ENCODE results near the gene GSTO2.
A peak's percentile ranks its signal among the peaks of the same experiment; 100 is the strongest.

The GSTO2 gene

DNA sequence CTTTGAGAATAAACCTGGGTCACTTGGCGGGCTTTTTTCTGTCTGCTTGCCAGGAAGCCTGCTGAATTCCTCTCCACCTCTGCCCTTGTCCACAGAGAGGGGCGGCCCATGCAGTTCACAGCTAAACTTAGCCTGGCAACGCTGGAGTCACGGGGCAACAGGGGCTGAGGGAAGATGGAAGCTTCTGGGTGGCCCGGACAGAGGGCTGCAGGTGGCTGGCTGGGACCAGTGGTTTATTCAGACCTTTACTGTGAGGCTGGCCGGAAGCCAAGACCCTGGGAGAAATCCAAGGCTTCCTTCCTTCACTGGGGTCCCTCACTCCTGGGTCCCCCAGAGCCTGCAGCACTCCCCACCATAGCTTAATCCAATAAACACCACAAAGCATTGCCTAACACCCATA lies 52.2 kb downstream of the GSTO2 start:
- H3K9me2 ChIP-seq (replicated peaks; ENCODE audit: low read depth, low read length): no peaks in the 10 kb centered on the region
- no peaks in the 10 kb centered on the region for H3K9me3 ChIP-seq (ENCODE audit: insufficient read depth, low read depth, low read length)
- peaks cover 13% of the 10 kb centered on the region; the same call in 1 of the 2 replicates for H3K36me3 ChIP-seq (ENCODE audit: insufficient read depth, low read length)
- no peak overlapping the region for H3K4me3 ChIP-seq (ENCODE audit: low read length, poor library complexity, severe bottlenecking)
- H4K20me1 ChIP-seq (ENCODE audit: insufficient read depth, low read length, poor library complexity, severe bottlenecking): peaks cover 94% of the 10 kb centered on the region
- peaks cover 55% of the 10 kb centered on the region for H3K4me1 ChIP-seq (ENCODE audit: insufficient read depth, low read length, poor library complexity, severe bottlenecking)
- no peaks in the 10 kb centered on the region for H3K27me3 ChIP-seq (ENCODE audit: insufficient read depth, low read length, poor library complexity, severe bottlenecking)
- peak overlapping the region; percentile 85 for H3K4me2 ChIP-seq (ENCODE audit: low read depth, low read length, poor library complexity, severe bottlenecking)
- H2AFZ ChIP-seq (ENCODE audit: low read length): no peak overlapping the region
- no peaks in the 10 kb centered on the region for H3F3A ChIP-seq (ENCODE audit: low read depth)
- H3K9ac ChIP-seq (ENCODE audit: low read depth, low read length, poor library complexity, severe bottlenecking): peak overlapping the region; percentile 23
- H3K79me2 ChIP-seq (ENCODE audit: insufficient read depth, low read length): peaks cover 100% of the 10 kb centered on the region
- no peak for TF ChIP-seq EZH2phosphoT487 (IDR thresholded peaks at IDR 0.05; ENCODE audit: borderline replicate concordance)
- TF ChIP-seq, protein P1, sequence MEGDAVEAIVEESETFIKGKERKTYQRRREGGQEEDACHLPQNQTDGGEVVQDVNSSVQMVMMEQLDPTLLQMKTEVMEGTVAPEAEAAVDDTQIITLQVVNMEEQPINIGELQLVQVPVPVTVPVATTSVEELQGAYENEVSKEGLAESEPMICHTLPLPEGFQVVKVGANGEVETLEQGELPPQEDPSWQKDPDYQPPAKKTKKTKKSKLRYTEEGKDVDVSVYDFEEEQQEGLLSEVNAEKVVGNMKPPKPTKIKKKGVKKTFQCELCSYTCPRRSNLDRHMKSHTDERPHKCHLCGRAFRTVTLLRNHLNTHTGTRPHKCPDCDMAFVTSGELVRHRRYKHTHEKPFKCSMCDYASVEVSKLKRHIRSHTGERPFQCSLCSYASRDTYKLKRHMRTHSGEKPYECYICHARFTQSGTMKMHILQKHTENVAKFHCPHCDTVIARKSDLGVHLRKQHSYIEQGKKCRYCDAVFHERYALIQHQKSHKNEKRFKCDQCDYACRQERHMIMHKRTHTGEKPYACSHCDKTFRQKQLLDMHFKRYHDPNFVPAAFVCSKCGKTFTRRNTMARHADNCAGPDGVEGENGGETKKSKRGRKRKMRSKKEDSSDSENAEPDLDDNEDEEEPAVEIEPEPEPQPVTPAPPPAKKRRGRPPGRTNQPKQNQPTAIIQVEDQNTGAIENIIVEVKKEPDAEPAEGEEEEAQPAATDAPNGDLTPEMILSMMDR (conservative IDR thresholded peaks at IDR 0.05; ENCODE audit: low read length): no peak

DNA sequence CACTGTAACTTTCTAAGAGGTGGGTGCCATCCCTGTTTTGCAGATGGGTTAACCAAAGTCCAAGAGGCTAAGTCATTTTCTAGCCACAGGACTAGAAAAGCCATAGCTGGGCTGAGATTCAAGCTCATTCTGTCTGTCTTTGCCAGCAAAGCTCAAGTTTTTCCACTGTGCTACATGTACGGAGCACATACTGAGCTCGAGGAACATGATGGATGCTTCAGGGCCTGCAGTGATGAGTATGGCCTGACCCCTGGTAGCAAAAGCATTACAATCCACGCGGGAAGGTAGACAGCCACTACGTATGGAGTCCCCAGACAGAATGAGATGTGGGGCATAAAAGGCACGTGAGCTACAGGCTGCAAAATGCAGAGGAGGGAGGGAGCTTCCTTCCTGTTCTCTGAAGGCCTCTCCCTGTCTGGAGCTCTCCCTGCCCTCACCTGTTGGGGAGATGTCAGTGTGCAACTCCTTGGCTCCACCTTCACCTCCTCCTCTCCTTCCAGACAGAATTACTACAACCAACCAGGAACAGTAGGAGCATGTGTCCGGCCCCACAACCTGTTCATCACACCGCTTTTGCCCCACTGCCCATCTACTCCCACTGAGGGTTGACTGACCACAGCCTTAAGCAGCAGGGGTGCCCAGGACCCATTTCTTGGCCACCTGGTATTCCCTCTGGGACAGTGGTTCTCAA lies 52.9 kb downstream of the GSTO2 start:
- H3K79me2 ChIP-seq (ENCODE audit: insufficient read depth, low read length): peaks cover 100% of the 10 kb centered on the region
- no peaks in the 10 kb centered on the region for H3F3A ChIP-seq (ENCODE audit: low read depth)
- H3K27me3 ChIP-seq (ENCODE audit: insufficient read depth, low read length, poor library complexity, severe bottlenecking): no peaks in the 10 kb centered on the region
- no peak overlapping the region for H2AFZ ChIP-seq (ENCODE audit: low read length)
- no peaks in the 10 kb centered on the region for H3K9me2 ChIP-seq (replicated peaks; ENCODE audit: low read depth, low read length)
- peak overlapping the region; percentile 42 for H3K4me3 ChIP-seq (ENCODE audit: low read length, poor library complexity, severe bottlenecking)
- peaks cover 94% of the 10 kb centered on the region for H4K20me1 ChIP-seq (ENCODE audit: insufficient read depth, low read length, poor library complexity, severe bottlenecking)
- no peak for TF ChIP-seq EZH2phosphoT487 (IDR thresholded peaks at IDR 0.05; ENCODE audit: borderline replicate concordance)
- TF ChIP-seq, protein P1 (conservative IDR thresholded peaks at IDR 0.05; ENCODE audit: low read length): no peak
- peaks cover 9% of the 10 kb centered on the region; the same call in 1 of the 2 replicates for H3K36me3 ChIP-seq (ENCODE audit: insufficient read depth, low read length)
- H3K9ac ChIP-seq (ENCODE audit: low read depth, low read length, poor library complexity, severe bottlenecking): peak overlapping the region; percentile 23
- H3K4me1 ChIP-seq (ENCODE audit: insufficient read depth, low read length, poor library complexity, severe bottlenecking): peaks cover 61% of the 10 kb centered on the region
- H3K9me3 ChIP-seq (ENCODE audit: insufficient read depth, low read depth, low read length): no peaks in the 10 kb centered on the region
- peak overlapping the region; percentile 85 for H3K4me2 ChIP-seq (ENCODE audit: low read depth, low read length, poor library complexity, severe bottlenecking)

DNA sequence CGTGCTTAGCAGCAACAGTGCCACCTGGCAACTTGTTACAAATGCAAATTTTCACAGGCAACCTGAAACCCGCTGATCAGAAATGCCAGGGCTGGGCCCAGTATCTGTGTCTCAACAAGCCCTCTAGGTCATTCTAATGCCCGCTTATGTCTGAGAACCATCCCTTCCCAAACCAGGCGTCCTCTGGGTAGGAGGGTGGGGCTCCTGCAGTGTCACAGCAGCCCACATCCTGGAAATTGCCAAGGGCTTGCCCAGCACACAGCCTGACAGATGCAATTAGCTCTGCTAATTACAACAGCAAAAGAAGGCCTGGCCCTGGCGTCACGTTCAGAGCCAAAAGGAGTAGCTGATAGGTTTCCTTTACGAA lies 53.4 kb downstream of the GSTO2 start:
- peaks cover 100% of the 10 kb centered on the region for H3K79me2 ChIP-seq (ENCODE audit: insufficient read depth, low read length)

More for the DNA sequence above, 53.4 kb downstream of the GSTO2 start:
- no peak for TF ChIP-seq EZH2phosphoT487 (IDR thresholded peaks at IDR 0.05; ENCODE audit: borderline replicate concordance)
- TF ChIP-seq, protein P1 (conservative IDR thresholded peaks at IDR 0.05; ENCODE audit: low read length): no peak
- Histone ChIP-seq H3K27me3 (ENCODE audit: insufficient read depth, low read length, poor library complexity, severe bottlenecking) (no peaks in the 10 kb centered on the region), H3K36me3 (ENCODE audit: insufficient read depth, low read length) (peaks cover 5% of the 10 kb centered on the region; the same call in 1 of the 2 replicates), H4K20me1 (ENCODE audit: insufficient read depth, low read length, poor library complexity, severe bottlenecking) (peaks cover 92% of the 10 kb centered on the region), H3K4me3 (ENCODE audit: low read length, poor library complexity, severe bottlenecking) (peak overlapping the region; percentile 42), H3K9me2 (replicated peaks; ENCODE audit: low read depth, low read length) (no peaks in the 10 kb centered on the region), H3K9me3 (ENCODE audit: insufficient read depth, low read depth, low read length) (no peaks in the 10 kb centered on the region), H3K4me2 (ENCODE audit: low read depth, low read length, poor library complexity, severe bottlenecking) (peak overlapping the region; percentile 85), H3F3A (ENCODE audit: low read depth) (no peaks in the 10 kb centered on the region), H3K9ac (ENCODE audit: low read depth, low read length, poor library complexity, severe bottlenecking) (peak overlapping the region; percentile 23), H3K4me1 (ENCODE audit: insufficient read depth, low read length, poor library complexity, severe bottlenecking) (peaks cover 66% of the 10 kb centered on the region), H2AFZ (ENCODE audit: low read length) (no peak overlapping the region)

All from Loucy (cell line).